Measurements from ENCODE around the gene DENND4A.

Gene DENND4A

GRCh38 chr15:65732698-65733097 lies 59.4 kb downstream of the DENND4A start (continued):
- TF ChIP-seq ZNF354C (tag by site-specific recombination; IDR thresholded peaks at IDR 0.05; ENCODE audit: borderline replicate concordance, low read depth) (no peak), GFI1B (tag by site-specific recombination; IDR thresholded peaks at IDR 0.05) (no peak), ZNF600 (tag by site-specific recombination; IDR thresholded peaks at IDR 0.05) (no peak), ZNF174 (tag by site-specific recombination; IDR thresholded peaks at IDR 0.05) (no peak), ZNF335 (tag by site-specific recombination; conservative IDR thresholded peaks at IDR 0.05) (peak; percentile 48), ZNF660 (tag by site-specific recombination; IDR thresholded peaks at IDR 0.05) (no peak), ZIC2 (tag by site-specific recombination; IDR thresholded peaks at IDR 0.05) (no peak), ZNF670 (tag by site-specific recombination; IDR thresholded peaks at IDR 0.05; ENCODE audit: low read depth) (no peak), ZNF148 (tag by site-specific recombination; IDR thresholded peaks at IDR 0.05; ENCODE audit: borderline replicate concordance) (no peak), ZNF585B (tag by site-specific recombination; IDR thresholded peaks at IDR 0.05) (no peak), PRDM1 (tag by site-specific recombination; IDR thresholded peaks at IDR 0.05) (peak; percentile 49; the same call in 1 of the 2 replicates), KLF7 (tag by site-specific recombination; IDR thresholded peaks at IDR 0.05; ENCODE audit: borderline replicate concordance) (no peak), ZNF266 (tag by site-specific recombination; IDR thresholded peaks at IDR 0.05; ENCODE audit: low read depth) (no peak), ELK4 (IDR thresholded peaks at IDR 0.05; ENCODE audit: borderline replicate concordance, low read depth, low read length) (no peak), KLF1 (tag by site-specific recombination; IDR thresholded peaks at IDR 0.05) (no peak), REPIN1 (tag by site-specific recombination; IDR thresholded peaks at IDR 0.05; ENCODE audit: low read depth) (no peak), ZNF518A (tag by site-specific recombination; conservative IDR thresholded peaks at IDR 0.05; ENCODE audit: low read depth) (no peak), OVOL3 (tag by site-specific recombination; IDR thresholded peaks at IDR 0.05) (no peak), MYNN (tag by site-specific recombination; IDR thresholded peaks at IDR 0.05; ENCODE audit: borderline replicate concordance) (no peak), ZFHX2 (tag by site-specific recombination; conservative IDR thresholded peaks at IDR 0.05) (no peak), HOXD13 (CRISPR knock-in tag; IDR thresholded peaks at IDR 0.05; ENCODE audit: borderline replicate concordance) (no peak), ZNF785 (tag by site-specific recombination; IDR thresholded peaks at IDR 0.05) (no peak), PRDM6 (tag by site-specific recombination; IDR thresholded peaks at IDR 0.05) (peak; percentile 96), TCF7L2 (IDR thresholded peaks at IDR 0.05; ENCODE audit: borderline replicate concordance, low read depth, low read length) (no peak), BCL11A (tag by site-specific recombination; IDR thresholded peaks at IDR 0.05; ENCODE audit: low read depth) (no peak), ZNF692 (tag by site-specific recombination; IDR thresholded peaks at IDR 0.05) (peak; percentile 46; the same call in 1 of the 2 replicates), ZNF280C (tag by site-specific recombination; IDR thresholded peaks at IDR 0.05) (no peak)

All from HEK293 (cell line).